HG03439 (cell line): Measurements from ENCODE around the gene LMOD3.

Experiments
- ATAC-seq: cut with Tn5 transposase; IDR thresholded peaks from one replicate; pipeline ENCODE4 v1.9.1; 2021; ENCODE audit warnings: mild to moderate bottlenecking, moderate library complexity; ENCODE audit not compliant: unreplicated experiment

Gene LMOD3

DNA sequence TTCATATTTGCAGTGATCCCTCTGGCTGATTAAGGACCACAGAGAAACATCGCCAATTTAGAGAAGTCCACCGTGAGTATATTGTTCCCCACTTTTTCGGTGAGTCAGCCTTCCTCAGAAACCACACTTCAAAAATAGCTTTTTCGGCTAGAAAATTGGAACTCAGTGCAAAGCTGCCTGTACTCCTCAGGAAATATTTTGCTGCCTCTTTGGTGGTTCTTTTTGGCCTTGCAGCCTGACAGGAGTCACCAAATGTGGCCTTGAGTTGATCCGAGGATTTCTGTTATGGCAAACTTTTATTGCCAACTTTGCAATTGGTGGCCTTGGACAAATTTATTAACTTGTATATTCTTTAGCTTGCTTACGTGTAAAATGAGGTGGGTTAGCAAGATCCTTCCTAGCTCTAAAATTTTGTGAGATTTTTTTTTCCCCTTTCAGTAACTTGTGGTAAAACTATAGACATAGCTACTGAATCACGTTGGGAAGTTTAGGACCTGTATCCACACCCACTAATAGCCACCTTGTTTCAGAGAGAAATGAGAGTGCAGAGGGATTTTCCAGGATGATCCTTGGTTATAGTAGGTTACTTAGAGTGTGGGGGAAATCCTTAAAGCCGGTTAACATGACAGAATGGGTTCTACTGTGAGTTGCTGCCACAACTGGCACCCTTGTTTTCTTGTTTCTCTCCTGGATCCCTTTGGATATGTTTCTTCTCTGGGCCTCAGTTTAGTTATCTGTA lies 27.8 kb downstream of the LMOD3 start:
- ATAC-seq: no peak

DNA sequence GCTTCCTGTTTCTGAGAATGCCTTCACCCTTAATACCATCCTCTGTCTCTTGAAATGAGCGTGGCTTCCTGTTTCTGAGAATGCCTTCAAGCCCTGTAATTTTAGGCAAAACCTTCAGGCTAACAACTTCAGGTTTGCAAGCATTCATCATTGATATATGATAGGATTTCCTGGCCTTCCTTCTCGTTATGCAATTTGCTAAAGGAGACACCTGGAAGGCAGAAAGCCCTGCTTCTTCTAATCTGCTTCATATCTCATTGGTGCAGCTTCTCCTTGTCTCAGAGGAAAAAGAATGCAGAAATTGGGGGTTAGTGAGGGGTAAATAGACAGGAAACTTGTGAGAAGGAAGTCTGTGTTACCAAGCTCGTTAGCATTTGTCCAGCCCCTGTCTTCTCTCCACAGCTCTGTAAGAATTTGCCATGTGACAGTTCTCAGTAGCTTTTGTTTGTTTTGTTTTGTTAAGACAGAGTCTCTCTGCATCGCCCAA lies 30.3 kb downstream of the LMOD3 start:
- ATAC-seq: peak; percentile 58

DNA sequence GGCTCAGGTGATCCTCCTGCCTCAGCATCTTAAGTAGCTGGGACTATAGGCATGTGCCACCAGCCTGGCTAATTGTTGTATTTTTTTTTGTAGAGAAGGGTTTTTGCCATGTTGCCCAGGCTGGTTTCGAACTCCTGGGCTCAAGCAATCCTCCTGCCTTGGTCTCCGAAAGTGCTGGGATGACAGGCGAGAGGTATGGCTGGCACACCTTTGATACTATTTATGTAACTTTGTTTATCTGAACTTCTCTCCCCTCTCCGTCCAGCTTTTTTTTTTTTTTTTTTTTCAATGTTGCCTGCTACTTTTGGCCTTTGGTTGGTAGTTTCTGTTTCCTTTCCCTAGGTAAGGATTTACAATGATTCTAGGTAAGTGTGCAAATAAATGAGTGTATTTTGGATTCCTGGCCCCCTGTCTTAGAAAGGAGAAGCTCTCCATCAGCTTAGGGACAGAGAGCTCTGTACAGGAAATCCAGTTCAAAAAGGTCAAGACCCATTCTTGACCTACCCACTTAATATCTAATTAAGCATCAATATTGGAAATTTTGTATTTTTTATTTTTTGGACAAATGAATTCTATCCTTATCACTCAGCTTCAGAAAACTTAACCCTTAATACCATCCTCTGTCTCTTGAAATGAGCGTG lies 30.9 kb downstream of the LMOD3 start:
- ATAC-seq: peak; percentile 2

DNA sequence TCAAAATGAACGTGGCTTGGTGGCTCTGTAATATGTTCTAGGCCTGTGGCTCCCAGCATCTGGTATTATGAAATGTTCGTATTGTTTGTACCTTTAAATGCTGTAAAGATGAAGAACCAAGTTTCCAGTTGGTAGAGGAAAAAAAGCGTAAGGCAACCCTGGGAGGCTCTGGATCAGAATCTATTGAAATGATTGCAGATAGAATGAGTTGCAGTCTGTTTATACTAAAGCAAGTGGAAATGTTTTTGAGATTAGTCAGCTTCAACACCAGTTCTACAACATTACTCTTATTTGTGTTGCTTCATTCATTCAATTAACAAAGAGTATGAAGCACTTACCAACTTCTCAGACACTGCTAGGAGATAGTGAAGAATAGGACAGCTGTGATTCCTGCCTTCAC lies 32.4 kb downstream of the LMOD3 start:
- ATAC-seq: no peak

DNA sequence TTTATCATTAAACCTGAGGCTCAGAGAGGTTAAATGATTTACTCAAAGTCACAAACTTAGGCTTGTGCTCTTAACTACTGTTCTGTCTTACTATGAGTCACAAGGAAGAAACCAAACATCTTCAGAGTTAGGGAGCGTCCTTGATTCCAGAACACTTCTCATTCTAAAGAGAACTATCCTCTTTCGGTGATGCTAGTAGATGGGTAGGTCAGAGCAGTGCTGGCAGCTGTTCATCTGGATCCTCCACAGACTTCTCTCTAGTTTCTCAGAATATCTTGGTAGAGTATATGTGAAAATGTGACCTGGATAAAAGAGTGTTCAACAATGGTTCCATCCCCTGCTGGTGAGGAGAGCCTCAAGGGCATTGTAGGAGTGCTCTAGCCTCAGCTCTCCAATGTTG lies 34.3 kb downstream of the LMOD3 start:
- no peak for ATAC-seq

DNA sequence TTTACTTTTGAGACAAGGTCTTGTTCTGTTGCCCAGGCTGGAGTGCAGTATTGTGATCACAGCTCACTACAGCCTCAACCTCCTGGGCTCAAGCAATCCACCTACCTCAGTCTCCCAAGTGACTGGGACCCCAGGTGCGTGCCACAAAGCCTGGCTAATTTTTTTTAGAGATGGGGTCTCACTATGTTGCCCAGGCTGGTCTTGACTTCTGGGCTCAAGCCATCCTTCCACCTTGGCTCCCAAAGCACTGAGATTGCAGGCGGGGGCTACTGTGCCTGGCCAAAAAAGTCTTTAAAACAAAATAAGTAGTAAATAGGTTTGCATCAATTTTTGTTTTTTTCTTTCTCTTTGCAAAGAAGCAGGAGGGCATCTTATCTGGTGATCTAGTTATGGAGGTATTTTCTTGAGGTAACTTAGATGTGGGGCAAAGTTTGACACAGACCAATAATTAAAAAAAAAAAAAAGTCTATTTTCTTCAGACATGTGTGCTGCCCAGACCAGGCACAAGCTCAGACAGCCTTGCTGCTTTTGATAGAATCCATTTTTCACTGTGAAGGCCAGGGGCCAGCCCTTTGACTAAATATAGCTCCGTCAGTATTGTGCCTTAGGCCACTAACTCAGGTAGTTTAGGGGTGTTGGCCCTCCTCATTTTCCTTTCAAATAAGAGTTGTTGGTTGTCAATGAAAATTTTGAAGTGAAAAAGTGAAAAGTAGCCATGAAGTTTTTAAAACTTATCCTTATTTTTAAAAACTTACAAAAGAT lies 35.2 kb downstream of the LMOD3 start:
- ATAC-seq: no peak

DNA sequence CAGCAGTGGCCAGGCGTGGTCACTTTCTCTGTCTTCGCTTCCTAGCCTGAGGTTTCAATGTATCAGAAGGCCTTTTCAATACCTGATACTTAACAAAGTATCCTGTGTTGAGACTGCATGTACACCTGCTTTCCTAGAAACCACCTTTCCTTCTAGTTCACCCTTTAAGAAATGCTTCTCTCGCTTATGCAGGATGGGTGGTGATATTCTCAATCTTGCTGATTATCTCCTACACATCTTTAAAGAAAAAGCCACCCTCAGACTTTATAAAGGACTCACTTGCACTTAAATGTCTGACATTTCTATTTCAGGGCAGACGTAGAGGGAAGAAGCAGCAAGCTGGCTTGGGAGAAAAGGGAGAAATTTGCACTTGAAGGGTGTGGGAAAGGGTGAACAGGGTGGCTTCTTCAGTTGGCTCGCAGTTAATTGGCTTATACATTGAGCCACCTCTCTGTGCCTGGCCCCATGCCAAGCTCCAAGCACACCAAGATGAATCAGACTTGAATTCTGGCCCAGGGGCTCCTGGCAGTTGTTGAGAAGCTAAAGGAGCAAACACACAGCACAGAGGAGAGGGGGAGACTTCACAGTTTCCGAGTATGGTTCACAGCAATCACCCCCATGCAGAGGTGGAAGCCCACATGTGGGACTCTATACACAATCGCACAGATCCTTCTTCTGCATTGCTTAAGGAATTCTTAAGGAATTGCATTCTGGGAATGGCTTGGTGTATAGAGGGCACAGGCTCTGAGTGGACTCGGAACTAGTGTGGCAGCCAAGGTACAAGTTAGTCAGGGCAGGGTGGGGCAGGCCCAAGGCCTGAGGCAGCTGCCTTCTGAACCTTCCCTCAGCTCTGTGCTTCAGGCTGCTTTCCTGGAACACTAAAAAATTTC lies 36.3 kb downstream of the LMOD3 start:
- no peak for ATAC-seq

DNA sequence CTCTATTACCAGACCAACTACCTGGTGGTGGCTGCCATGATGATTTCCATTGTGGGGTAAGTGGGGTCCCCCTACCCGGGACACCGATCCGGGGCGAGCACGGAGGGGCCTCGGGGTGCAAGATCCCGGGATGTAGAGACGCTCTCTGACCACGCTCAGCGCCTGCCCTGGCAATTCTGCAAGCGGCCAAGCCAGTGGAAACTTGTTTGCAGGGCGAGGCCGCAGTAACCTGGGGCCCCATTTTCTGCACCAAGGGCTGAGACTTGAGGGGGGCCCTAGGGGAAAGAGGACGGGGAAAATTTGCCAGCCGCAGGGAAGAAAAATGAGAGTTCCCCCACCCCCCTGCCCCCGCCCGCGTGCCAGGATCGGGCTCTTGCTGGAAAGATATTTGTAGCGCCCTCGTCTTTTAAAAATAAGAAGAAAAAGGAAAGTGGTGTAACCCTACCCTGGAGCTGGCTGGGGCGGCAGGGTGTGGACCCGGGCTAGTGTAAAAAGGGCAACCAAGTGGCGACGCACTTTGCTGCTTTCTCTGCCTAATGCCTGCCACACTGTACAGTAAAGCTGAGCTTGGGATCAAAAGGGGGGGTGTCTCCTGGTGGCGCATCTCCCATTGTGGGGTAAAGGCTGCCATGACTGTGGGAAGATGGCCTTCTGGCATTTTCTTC lies 37.1 kb downstream of the LMOD3 start:
- peak; percentile 1 for ATAC-seq

DNA sequence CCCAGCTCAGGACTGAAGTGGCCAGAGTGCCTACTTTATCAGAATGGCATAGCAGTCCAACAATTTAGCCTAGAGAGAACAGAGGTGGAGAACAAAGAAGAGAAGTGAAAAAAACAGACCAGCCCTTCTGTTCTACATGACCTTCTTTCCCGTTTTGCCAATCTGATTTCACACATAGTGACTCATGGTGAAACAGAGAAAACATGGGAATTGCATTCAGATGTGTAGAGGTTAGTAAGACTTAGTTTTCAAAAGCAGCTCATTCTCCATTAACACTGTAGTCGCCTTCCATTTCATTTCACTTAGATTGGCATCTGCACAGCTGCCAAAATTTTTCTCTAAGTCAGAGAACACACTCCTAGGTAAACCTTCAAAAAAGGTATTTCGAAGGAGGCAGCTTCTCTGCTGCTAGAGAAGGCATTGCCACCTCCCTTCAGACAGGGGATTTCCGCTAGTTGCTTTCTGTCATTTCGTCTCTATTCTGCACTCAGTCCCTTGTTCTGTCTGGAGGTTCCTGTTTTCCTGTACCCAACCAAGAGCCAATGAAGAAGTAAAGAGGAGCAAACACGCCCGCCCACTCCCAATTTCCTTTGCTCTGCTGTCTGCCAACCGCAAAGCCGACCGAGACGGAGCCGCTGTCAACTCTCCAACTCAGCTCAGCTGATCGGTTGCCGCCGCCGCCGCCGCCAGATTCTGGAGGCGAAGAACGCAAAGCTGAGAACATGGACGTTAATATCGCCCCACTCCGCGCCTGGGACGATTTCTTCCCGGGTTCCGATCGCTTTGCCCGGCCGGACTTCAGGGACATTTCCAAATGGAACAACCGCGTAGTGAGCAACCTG lies 37.8 kb downstream of the LMOD3 start, which contains the start of gene ARL6IP5:
Gene ARL6IP5 (plus strand): TSS at position 612 of the 842 bp plus-strand sequence. CDS start 111 bp downstream, at position 723.
- peak; percentile 56 for ATAC-seq

DNA sequence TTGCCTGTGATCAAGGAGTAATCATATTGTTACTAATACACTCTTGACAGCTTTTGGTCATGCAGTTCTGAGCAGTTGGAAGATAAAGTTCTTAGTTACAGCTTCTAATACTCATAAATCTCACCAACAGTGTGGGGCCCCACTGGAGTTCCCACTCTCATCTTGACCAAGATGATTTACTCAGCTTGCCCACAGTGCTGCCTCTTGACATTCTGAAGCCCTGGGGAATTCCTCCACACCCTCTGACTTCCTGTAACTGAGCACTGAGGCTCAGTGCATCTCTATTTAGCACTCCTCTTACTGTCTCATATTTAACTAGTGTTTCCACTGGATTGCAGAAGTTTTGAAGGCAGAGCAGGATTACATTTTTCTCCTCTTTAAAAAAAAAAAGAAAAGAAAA lies 39.6 kb downstream of the LMOD3 start:
- ATAC-seq: peak; percentile 45

DNA sequence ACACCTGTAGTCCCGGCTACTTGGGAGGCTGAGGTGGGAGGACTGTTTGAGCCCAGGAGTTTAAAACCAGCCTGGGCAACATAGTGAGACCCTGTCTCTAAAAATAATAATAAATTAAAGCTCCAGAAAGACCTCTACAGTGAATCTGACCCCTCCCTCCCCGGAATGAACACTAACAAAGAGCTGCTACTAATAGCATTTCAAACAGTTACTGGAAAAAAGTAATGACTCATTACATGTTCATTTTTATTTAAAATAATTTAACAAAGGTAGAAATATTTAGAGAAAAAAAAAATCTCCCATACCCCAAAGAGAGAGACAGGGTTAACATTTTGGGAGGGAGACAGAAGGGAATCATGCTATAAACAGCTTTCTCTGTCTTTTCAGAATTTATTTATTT lies 40.0 kb downstream of the LMOD3 start:
- no peak for ATAC-seq

DNA sequence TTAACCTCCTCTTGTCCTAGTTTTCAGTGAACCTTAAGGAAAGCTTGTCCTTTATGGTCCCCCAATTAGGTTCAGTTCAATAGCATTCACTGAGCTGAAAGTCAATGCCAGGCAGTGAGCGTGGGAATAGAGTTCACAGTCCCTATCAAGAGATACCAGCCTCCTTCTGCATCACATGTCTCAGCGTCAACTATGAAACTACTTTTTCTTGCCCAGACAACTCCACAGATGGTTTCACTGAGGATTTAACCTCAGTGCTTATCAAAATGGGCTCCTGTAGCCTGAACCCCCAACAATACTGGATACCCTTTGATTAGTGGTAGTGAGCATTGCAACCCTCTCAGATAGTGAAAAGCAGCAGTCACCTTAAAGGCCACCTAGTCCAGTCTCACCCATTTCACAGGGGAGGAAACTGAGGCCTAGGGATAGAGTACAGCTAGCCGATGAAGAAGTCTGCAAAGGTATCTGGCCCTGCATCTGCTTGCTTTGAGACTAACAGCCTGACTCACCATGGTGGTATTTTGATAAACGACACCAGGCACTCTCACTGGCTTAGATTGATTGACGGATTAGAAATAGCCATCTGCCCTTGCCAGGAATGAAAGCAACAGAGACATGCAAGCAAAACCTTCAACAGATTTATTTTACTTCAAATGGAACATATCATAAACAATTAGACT lies 40.7 kb downstream of the LMOD3 start:
- ATAC-seq: no peak

DNA sequence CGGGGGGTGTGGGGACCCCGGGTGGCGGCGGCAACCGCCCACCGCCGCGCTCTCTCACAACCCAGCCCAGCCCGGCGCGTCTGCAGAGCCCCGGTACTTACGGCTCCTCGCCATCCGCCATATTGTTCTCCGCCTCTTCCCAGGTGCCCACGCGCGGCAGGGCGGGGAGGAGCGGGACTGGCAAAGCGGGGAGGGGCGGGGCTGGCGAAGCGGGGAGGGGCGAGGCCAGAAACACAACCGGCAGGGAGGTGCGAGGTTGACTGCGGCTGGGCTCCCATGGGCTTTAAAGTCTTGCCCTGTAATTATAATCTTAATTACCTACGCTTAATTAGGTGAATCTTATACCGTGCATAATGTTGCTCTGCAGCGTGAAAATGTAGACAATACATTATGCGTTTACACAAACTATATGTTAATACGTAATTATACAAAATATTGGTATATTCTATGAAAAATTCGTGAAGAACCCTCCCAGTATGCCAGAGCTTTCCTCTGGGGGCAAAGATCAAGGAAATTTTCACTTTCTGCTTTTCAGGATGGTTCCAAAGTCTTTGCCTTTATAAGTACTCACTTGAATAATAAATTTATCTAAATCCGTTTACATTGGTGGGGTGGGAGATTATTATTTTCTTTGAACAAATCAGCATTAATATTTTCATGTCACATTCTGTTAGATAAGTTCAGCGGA lies 42.0 kb downstream of the LMOD3 start, which contains the start of gene UBA3:
Gene UBA3 (minus strand): TSS at position 133 of the 688 bp plus-strand sequence. CDS start 12 bp downstream, at position 121.
- peak; percentile 48 for ATAC-seq

DNA sequence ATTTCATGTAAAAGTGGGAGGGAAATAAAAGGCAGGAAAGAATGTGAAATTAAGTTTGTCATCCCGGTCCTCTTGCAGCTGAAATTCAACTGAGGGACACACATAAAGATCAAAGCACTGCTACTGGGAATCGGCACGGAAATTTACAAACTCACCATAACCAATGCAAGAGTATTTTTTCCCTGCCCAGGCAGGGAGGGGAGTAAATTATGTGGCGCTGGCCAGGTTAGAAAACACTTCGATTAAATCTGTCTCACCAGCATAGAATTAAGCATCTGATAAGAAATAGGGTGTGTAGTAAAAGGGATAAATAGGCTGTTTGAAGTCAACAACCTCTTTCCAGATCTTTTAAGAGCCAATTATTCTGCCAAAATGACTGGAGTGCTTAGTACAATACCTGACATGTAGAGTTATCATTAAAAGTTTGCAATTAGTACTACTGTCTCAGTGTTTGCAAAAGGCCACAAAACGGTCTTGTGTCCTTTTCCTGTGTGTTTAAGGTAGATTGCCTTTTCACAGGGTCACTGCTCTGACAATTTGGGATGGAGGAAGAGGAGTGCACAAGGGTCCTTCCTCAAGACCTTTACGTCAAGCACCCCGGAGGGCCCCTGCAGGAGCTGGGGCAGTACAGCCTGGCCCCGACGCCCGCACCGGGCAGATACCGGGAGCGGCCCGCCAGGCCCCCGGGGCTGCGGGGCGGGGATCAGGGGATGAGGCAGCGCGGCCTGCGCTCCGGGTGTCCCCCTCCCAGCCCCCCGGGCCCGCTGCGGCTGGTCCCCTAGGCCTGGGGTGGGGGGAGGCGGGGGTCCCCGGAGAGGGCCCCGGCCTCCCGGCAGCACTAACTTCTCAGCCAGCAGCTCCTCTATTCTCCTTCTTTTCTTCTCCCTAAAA lies 42.9 kb downstream of the LMOD3 start:
- ATAC-seq: peak; percentile 11

DNA sequence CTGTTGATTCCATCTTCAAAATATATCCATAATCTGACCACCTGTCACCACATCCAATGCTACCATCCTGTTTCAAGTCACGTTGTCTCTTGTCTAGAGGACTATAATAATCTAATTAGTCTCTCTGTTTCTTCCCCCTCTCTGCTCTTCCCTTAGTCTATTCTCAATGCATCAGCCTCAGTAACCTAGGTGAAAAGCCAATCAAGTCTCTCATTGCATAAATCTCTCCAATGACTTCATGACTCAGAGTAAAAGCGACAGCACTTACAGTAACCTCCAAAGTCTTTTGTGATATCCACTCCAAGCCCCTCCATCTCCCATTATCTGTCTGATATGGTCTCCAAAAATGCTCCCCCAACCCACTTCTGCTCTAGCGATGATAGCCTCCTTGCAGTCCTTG lies 49.5 kb downstream of the LMOD3 start:
- ATAC-seq: no peak

DNA sequence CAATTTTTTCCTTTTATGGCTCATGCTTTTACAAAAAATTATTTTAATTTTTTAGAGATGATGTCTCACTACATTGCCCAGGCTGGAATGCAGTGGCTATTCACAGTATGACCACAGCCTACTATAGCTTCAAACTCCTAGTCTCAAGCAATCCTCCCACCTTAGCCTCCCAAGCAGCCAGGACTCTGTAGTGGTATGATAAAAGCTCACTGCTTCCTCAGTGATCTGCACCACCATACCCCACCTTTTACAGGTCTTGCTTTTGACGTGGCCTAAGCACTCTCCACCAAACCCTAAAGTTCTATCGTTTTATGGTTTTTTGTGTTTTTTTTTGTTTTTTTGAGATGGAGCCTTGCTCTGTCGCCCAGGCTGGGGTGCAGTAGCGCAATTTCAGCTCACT lies 56.3 kb downstream of the LMOD3 start:
- ATAC-seq: no peak
